H4 (cell line): Measurements from ENCODE around the gene LRRC59. TPM values are rescaled to one million over a fixed set of nuclear protein-coding genes. Genes with fewer than 3 reads are reported as not detected.
"Not testable (repeated sequence)": the region's sequence is repeated elsewhere in the genome, so short reads cannot be mapped to it uniquely, and the experiment has no call there.

Experiments used
- DNase-seq: peaks from one replicate; pipeline ENCODE4 v3.0.0-alpha.2; 2015; ENCODE audit warnings: low spot score
- total RNA-seq: library from RNA; depleted of rRNA; stranded (reverse); fragments of >200 nt; shearing (Covaris generic); gene quantifications from 2 replicates; pipeline ENCODE4 v1.2.3, GENCODE V29; 2014

Gene LRRC59
- total RNA-seq, 1 experiment from 2014 or later: 234 TPM

DNA sequence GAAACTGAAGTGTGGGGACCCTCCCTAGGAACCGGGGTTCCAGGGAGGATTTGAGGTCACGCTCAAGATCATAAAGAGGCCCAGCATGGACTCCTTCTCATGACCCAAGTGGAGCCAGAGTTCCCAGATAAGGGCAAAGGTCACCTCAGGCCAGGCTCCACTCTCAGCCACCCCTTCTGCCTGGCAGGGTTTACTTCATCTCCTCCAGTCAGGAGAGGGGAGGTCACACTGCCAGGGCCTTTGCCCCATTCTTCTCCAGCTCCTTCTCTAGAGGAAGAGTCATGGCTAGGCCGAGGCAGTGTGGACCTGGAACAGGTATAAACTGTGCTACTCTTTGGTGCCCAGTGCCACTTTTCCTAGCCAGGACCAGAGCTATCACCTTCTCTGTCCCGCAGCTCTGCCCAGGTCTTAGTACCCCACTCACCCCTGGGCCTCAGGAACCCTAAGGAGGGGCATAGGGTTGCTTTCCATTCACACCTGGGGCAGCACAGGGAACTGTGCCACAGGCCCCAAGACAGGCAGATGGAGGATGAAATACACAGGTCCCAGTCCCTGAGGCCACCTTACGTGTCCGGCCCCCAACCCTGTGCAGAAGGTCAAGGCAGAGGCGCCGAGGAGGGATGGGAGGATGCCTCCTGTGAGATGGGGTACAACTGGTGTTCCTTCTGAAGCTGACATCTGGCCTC is 27.8 kb upstream of the LRRC59 start:
- DNase-seq: no peak

DNA sequence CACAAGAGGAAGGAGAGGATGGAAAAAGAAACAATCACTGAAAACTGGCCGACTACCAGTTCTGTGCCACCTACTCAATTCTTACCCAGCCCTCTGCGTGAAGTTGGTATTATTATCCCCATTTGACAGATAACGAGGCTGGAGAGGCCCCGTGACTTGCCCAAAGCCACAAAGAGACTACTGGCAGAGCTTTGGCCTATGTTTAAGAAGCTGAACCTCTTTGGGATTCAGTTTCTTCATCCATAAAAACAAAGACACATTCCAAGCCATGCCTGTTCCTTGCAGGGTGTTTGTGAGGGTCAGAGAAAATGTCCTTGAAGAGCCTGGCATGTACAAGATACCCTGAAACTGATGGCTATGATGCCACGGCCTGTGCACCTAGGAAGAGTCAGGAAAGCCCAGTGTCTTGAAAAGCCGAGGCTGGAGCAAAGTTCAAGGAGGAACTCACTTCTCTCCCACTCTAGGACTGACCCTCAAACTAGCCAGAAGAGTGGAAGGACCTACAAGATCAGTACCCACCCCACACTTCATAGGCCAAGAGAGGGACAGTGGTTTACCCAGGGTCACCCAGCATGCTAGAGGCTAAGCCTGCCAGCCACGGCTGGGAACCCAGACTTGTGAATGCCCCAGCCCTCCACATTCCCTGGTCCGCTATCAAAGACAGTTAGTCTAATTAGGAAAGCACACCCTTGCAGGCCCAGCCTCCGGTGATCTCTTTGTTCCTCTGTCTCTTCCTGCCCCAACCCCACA is 27.1 kb upstream of the LRRC59 start:
- DNase-seq: no peak

DNA sequence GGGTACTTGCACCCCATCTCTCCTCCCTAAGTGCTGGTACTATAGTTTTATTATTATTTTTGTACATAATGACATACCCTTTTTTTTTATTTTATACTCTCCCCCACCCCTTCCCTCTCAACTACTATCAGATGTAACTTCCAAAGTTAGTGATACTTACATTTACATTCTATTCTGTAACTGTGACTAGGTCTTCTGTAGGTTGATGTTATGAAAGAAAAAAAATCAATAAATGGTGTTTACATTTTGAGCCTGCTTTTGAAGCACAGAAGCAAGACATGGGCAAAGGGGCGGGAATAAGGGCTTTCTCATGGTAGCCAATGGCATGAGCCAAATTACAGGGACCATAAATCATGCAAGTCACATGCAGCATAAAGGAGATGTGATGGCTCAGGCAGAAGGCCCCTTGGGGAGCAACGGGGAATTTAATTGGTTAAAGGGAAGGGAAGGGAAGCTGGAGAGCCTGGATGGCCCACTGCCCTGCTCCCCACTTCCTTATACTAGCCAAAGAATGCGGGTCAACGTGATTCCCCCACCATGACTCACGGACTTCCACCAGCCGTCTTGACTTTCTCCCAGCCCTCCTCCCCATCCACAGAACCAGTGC is 26.3 kb upstream of the LRRC59 start:
- peak; percentile 96 for DNase-seq

DNA sequence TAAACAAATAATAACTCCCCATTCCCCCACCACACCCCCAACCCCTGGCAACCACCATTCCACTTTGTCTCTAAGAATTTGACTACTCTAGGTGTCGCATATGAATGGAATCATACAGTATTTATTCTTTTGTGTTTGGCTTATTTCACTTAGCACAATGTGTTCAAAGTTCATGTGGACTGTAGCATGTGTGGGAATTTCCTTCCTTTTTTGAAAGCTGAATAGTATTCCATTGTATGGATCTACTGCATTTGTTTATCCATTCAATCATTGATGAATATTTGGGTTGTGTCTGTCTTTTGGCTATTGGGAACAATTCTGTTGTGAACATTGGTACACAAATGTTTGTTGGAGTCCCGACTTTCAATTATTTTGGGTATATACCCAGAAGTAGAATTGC is 25.4 kb upstream of the LRRC59 start:
- DNase-seq: no peak

DNA sequence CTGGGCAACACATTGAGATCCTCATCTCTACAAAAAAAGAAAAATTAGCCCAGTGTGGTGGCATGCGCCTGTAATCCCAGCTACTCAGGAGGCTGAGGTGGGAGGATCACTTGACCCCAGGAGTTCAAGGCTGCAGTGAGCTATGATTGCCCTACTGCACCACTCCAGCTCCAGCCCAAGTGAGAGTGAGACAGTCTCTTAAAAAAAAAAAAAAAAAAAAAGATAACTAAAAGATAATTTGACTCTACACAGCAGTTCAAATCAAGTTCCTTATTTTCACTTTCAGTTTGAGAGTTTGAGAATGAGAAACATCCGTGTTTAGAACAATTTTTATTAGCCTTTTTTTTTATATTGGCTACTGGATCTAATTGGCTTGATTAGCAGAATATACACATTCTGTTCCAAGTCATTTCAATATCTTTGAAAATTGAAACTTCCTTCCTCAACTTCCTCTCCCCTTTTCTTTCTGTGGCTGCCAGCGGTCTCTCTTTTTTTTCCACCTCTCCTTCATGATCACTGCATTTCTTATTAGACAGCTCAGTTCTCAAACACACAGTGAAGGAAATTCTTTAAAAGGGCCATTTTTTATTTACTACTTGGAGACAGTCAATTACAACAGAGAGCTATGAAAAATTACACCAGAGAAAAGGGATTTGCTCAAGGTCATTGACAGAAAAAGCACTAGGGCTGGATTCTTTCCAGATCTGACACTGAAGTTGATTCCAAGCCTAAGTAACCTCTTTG is 24.2 kb upstream of the LRRC59 start:
- no peak for DNase-seq

DNA sequence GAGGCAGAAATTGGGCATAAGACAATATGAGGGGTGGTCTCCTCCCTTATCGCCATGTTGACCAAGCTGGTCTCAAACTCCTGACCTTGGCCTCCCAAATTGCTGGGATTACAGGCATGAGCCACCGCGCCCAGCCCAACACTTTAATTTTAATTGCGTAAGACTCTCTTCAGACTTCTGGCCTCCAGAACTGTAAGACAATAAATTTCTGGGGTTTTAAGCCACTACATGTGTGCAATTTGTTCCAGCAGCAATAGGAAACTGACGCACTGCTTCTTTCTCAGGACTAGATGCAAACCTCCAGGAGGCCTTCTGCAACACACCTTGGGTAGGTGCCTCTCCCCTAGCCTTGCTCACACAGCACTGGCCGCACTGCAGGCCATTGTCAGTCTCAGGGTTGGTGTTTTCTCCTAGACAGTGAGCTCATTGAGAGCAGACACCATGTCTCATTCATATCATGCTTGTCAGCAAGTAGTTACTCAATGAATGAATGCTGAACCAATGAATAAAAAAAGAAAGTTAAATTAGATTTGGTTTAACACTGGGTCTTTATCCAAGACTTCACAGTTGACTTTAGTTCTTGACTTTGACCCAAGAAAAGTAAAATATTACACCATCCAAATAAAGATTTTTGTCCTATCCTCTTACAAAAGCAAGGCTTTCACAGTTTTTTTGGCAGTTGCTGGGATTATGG is 23.2 kb upstream of the LRRC59 start:
- DNase-seq: no peak

DNA sequence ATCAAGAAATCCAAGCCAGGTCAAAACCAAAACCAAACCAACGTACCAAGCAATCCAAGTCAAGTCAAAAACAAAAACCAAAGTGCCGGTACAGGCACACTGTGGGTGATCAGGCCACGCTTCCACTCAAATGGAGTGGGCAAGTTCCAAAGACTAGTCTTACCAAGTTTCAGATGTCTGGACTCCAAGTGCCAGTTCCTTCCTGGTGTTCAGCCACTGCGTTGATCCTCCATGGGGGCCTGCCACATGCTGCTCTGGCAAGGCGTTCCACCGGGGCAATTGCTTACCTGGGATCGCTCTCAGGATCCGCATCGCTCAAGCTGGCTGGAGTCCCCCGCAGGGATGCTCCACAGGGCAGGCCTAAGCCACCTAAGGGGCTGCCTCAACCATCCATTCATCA is 22.3 kb upstream of the LRRC59 start:
- not testable (repeated sequence) for DNase-seq

DNA sequence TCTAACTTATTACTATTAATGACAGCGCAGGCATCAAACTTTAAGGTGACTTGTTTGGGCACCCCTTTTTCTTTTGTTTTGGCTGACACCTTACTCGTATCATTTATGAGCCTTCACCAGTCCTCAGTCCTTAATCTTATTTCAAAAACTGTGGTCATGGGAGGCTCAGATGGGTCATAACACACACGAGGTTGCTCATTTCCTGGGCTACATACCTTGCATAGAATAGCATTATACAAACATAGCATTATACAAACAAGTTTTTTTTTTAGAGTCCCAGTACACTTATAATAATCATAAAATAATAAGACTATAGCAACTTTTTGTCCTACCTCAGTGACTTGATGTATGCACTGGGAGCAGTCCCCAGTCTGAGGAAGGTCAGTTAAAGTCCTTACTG is 17.5 kb upstream of the LRRC59 start:
- no peak for DNase-seq

DNA sequence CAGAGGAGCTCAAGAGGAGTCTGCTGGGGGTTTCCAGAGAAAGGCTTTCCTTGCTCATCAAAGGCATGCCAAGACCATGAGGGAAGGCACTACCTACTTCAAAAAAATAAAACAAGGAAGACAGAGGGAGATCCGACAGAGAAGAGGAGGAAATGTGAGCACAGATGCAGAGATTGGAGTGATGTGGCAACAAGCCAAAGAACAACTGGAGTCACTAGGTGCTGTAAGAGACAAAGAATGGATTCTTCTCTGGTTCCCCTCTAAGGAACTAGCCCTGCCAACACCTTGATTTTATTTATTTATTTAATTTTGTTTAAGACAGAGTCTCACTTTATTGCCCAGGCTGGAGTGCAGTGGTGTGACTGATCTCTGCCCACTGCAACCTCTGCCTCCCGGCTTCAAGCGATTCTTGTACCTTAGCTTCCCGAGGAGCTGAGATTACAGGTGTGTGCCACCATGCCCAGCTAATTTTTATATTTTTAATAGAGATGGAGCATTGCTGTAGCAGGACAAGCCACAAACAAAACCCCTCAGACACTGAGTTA is 14.9 kb upstream of the LRRC59 start:
- DNase-seq: no peak

DNA sequence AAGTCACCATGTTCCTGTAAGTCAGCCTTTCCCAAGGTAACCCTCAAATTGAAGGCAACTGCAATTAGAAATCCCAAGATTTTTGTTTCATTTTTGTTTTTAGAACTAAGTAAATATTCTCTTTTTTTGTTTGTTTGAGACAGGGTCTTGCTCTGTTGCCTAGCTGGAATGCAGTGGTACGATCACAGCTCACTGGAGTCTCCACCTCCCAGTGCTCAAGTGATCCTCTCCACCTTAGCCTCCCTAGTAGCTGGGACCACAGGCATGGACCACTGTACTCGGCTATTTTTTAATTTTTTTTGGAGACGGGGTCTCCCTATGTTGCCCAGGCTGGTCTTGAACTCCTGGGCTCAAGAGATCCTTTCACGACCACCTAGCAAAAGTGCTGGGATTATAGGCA is 10.6 kb upstream of the LRRC59 start:
- DNase-seq: no peak

DNA sequence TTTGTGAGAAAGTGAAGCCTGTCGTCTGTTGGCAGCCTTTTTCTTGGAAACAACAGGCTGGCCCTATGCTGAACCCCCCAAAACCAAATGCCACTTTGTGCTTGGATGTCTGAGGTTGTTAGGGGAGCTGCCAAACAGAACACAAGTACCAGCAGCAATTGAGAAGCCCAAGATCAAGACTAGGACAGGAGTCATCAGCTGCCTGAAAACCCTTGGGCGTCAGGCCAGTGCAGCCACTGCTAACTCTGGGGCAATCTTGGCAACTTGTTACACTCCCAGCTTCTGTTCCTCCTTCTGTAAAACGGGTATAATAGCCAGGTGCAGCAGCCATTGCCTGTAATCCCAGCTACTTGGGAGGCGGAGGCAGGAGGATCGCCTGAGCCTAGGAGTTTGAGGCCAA is 9.3 kb upstream of the LRRC59 start:
- DNase-seq: no peak

DNA sequence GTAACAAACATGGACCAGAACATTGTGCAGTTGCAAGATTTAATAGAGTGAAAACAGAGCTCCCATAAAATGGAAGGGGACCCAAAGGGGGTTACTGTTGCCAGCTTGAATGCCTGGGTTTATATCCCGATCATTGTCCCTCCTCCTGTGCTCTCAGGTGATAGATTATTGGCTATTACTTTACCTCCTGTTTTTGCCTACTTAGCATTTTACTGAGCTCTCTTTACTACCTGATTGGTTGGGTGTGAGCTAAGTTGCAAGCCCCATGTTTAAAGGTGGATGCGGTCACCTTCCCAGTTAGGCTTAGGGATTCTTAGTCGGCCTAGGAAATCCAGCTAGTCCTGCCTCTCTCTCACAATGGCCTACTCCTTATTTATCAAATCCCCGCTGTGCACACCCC is 8.0 kb upstream of the LRRC59 start:
- DNase-seq: not testable (repeated sequence)

DNA sequence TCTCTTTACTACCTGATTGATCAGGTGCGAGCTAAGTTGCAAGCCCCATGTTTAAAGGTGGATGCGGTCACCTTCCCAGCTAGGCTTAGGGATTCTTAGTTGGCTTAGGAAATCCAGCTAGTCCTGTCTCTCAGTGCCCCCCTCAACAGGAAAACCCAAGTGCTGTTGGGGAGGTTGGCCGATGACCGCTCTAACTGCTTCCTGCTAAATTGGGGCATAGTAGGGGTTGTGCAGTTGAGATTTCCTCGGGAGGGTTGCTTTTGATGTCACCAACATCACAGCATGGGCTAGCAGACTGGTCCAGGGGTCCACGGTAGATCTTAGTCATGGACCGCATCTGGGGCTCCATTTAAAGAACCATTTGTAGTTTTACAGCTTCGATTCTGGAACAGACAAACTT is 2.3 kb upstream of the LRRC59 start:
- DNase-seq: not testable (repeated sequence)

DNA sequence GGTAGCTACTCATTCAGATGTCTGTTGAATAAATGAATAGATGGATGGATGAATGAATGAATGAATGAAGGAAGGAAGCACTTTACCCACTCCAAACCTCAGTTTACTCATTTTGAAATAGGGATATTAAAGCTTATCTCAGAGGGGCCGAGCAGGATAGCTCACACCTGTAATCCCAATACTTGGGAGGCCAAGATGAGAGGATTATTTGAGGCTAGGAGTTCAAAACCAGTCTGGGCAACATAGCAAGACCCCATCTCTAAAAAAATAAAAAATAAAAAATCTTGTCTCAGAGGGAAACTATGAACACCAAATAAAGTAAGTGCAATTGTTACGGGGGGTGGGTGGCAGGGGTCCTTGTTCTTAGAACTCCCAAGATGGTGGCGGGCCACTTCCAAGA is 1.3 kb upstream of the LRRC59 start:
- not testable (repeated sequence) for DNase-seq

DNA sequence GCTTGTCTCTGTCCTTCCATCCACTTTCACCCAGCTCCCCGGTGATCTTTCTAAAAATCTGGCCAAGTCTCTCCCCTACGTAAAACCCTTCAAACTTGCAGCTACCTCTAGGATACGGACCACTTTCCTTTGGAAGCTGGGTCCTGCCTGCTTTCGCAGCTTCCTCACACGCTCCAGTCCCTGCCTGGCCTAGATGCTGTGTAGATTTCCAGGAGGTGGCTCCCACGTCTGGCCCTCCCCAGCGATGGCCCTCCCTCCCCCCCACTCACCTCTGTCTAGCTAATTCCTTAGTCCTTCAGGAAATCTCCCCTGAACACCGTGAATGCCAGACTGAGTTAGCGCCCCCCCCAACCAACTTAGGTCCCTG is 579 bp upstream of the LRRC59 start:
- no peak for DNase-seq

DNA sequence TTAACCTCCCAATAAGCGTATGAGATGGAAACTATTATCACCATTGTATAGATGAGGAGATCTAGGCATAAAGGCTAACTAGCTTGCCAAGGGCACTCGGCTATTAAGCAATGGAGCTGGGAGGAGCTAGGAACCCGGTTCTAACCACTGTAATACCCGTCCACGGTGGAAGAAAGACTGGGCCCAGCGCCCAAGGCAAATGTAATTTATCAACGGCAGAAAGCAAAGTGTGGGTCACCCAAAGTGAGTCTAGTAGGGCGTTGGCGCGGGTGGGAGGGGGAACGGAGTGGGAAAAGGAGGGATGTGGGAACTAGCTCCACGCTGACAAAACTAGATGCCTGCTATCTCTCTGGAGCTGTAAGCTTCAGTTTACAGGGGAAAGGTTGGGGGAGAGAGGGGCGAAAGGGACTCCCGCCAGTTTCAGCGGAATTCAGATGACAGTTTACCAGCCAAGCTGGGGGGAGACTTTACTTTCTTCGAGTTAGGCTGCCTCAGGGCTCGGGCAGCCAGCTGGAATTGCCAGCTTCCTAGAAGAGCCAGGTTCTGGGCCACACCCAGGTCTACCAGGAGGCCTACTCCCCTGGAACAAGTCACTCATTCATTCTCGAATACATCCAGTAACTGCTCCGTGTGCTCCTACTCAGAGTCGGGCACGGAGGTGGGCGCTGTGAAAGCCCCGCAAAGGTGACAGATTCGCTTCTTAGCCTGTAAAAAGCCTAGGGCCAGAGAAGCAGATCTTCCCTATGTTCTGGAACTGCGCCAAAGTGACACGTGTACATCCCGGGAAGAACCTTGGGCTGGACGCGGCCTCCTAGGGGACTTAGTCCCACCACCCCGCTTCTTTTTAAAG is 837 bp downstream of the LRRC59 start:
- DNase-seq: no peak

DNA sequence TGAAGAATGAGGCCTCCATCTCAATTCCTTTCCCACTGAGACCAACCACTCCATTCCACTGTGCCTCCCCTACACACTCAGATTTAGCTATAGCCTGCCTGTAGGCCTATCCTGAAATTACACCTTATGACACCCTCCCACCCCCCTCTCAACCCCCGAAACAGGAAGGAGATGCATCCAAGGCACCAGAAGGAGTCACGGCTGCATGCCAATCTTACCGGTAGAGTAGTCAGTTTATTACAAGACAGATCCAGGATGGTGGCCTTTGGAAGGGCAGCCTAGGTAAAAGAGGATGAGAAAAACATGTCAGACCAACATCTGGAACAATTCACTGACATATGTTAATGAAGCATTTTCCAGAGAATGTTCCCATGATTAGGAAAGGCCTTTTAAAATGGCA is 2.6 kb downstream of the LRRC59 start:
- DNase-seq: no peak

DNA sequence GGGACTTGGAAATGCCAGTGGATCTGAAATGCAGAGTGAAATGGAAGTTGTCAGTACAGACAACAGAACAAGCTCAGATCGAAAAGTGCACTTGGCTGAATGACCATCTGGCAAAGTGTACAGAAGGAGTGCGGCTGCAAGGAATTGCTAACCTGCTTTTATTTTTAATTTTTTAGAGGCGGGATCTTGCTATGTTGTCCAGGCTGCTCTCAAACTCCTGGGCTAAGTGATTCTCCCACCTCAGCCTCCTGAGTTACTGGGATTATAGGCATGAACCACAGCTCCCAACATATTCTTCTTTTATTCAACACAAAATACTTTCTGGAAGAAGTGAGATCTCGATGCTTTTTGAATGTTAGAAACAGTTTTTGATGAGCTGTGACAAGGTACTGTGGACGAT is 3.6 kb downstream of the LRRC59 start:
- no peak for DNase-seq

DNA sequence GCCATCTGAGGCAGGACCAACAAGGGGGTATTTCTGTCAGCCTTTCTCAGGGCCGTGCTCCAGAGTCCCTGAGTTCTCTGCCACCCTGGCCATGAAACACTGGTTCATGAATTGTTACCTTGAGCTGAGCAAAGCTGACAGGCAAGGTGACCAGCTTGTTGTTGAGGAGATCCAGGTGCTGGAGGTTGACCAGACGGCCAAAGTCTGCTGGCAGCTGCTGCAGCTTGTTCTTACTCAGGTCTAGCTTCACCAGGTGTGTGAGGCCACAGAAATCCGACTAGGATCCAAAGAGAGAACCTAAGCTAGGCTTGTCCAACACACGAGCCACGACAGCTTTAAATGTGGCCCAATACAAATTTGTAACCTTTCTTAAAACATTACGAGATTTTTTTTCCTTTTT is 4.7 kb downstream of the LRRC59 start:
- no peak for DNase-seq

DNA sequence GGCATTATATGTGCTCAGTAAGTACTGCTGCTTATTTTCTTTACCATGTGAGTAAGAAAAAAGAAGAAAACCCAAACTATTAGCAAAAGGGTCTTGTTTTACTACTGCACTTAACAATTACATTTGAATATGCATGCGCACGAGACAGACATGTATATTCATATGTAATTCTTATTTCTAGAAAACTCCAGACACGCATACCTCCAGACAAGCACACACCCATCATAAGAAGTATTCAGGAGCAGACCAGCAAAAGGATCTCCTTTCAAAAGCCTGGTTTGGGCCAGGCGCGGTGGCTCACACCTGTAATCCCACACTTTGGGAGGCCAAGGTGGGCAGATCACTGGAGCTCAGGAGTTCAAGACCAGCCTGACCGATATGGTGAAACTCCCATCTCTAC is 7.8 kb downstream of the LRRC59 start:
- DNase-seq: no peak

DNA sequence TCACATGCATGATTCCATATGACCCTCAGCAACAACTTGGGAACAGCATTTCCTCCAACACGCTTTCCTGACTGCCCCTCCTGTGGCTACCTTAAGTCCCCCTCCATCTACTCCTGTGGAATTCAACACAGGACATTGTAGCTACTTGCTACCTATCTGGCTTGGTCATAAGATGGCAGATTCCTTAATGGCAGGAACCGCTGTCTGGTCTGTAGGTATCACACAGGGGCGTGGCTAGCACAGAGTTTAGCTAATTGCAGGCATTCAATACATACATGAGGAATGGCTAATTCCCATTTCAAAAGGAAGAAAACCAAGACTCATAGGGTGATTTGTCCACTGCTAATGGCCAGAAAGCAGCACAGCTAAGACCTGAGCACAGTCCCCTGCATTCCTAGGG is 8.6 kb downstream of the LRRC59 start:
- no peak for DNase-seq
